Tibial nerve (tissue), 4 donors: ENCODE results near the gene NCK2.

Experiments used
- CTCF ChIP-seq, 5 experiments: fragments of 200-600 bp in 3 of 5; fragments of 450-650 bp in 2 of 5; sonication (generic) in 3 of 5; IDR thresholded peaks; one replicate each; pipeline ENCODE4 v1.5.1; 2016 to 2019; ENCODE audit warnings: antibody characterized with exemption in 5 of 5, mild to moderate bottlenecking in 3 of 5, moderate library complexity in 2 of 5
- EP300 ChIP-seq, 2 donors: sonication (generic); formaldehyde crosslinking; IDR thresholded peaks; one replicate each; pipeline ENCODE4 v1.6.1; 2017; ENCODE audit warnings: antibody characterized with exemption in 2 of 2, mild to moderate bottlenecking in 1 of 2
- POLR2A ChIP-seq, 2 donors: fragments of 450-650 bp; IDR thresholded peaks; one replicate each; pipeline ENCODE4 v1.6.1; 2017; ENCODE audit warnings: antibody characterized with exemption in 2 of 2, mild to moderate bottlenecking in 2 of 2, moderate library complexity in 2 of 2

GRCh38 chr2:105806996-105807395 lies 62.3 kb downstream of the NCK2 start:
- TF ChIP-seq CTCF (IDR thresholded peaks at IDR 0.05), result no peak
- no peak for TF ChIP-seq POLR2A (IDR thresholded peaks at IDR 0.05)
- TF ChIP-seq EP300 (IDR thresholded peaks at IDR 0.05), result no peak
